SKM-1 (cell line): ENCODE results near the gene AAK1.
A peak's percentile ranks its signal among the peaks of the same experiment; 100 is the strongest.
"Not testable (repeated sequence)": the region's sequence is repeated elsewhere in the genome, so short reads cannot be mapped to it uniquely, and the experiment has no call there.

ENCODE experiments used
- DNase-seq: peaks from one replicate; lab custom pipeline; 2025; ENCODE audit not compliant: unreplicated experiment; lab: John Stamatoyannopoulos, UW

AAK1 gene

GRCh38 chr2:69576880-69577279, 66.7 kb downstream of the AAK1 start:
- no peak for DNase-seq

- DNase-seq, result no peak
Measured at GRCh38 chr2:69575926-69576325, 67.6 kb downstream of the AAK1 start.

GRCh38 chr2:69575371-69575770, 68.2 kb downstream of the AAK1 start:
- DNase-seq, result not testable (repeated sequence)

GRCh38 chr2:69572641-69573040, 70.9 kb downstream of the AAK1 start:
- DNase-seq, result no peak

- no peak for DNase-seq
Measured at GRCh38 chr2:69571189-69571588, 72.3 kb downstream of the AAK1 start.

- no peak for DNase-seq
Measured at GRCh38 chr2:69570474-69570873, 73.1 kb downstream of the AAK1 start.

GRCh38 chr2:69567909-69568300, 75.6 kb downstream of the AAK1 start:
- DNase-seq, result no peak

- DNase-seq, result no peak
Measured at GRCh38 chr2:69567157-69567908, 76.2 kb downstream of the AAK1 start.

GRCh38 chr2:69566669-69567068, 76.9 kb downstream of the AAK1 start:
- DNase-seq, result no peak

GRCh38 chr2:69565431-69565839, 78.1 kb downstream of the AAK1 start:
- DNase-seq, result no peak

GRCh38 chr2:69564604-69565003, 78.9 kb downstream of the AAK1 start:
- DNase-seq, result no peak

GRCh38 chr2:69563021-69563420, 80.5 kb downstream of the AAK1 start:
- no peak for DNase-seq

GRCh38 chr2:69561101-69561500, 82.4 kb downstream of the AAK1 start:
- DNase-seq, result no peak

GRCh38 chr2:69560147-69560482, 83.4 kb downstream of the AAK1 start:
- no peak for DNase-seq

GRCh38 chr2:69559442-69560146, 83.9 kb downstream of the AAK1 start:
- DNase-seq, result peak; percentile 43

- no peak for DNase-seq
Measured at GRCh38 chr2:69556008-69556407, 87.5 kb downstream of the AAK1 start.

GRCh38 chr2:69554981-69555380, 88.6 kb downstream of the AAK1 start:
- no peak for DNase-seq

- no peak for DNase-seq
Measured at GRCh38 chr2:69554568-69554967, 89.0 kb downstream of the AAK1 start.

- no peak for DNase-seq
Measured at GRCh38 chr2:69553991-69554390, 89.5 kb downstream of the AAK1 start.

GRCh38 chr2:69550511-69550910, 93.0 kb downstream of the AAK1 start:
- DNase-seq, result not testable (repeated sequence)

GRCh38 chr2:69549421-69549820, 94.1 kb downstream of the AAK1 start:
- DNase-seq, result no peak

- no peak for DNase-seq
Measured at GRCh38 chr2:69547984-69548715, 95.4 kb downstream of the AAK1 start.
